GM23338 (cell line): ENCODE measurements around the gene VSTM5. TPM values are rescaled to one million over a fixed set of nuclear protein-coding genes. Genes with fewer than 3 reads are reported as not detected.

Source experiments
- ATAC-seq: fragments of 200-7000 bp; cut with Tn5 transposase; 3 replicates; pipeline ENCODE4 v1.9.1; 2020
- DNase-seq: peaks from one replicate; pipeline ENCODE4 v3.0.0-alpha.2; 2015; ENCODE audit warnings: low spot score
- H2AFZ ChIP-seq: fragments of 200-600 bp; sonication (generic); 2 replicates; pipeline ENCODE4 v1.8.0; 2016; ENCODE audit warnings: antibody characterized with exemption, mild to moderate bottlenecking, moderate library complexity
- H3F3A ChIP-seq: fragments of 200-600 bp; sonication (generic); replicated peaks from 2 replicates; pipeline ENCODE4 v1.8.0; 2017; ENCODE audit warnings: antibody characterized with exemption, mixed run types, low read depth
- H3K27ac ChIP-seq: fragments of 200-600 bp; sonication (generic); 2 replicates; pipeline ENCODE4 v1.6.1; 2016; ENCODE audit warnings: low read depth
- H3K27me3 ChIP-seq: fragments of 200-600 bp; sonication (generic); 2 replicates; pipeline ENCODE4 v1.8.0; 2016; ENCODE audit warnings: mild to moderate bottlenecking, mixed run types, moderate library complexity; ENCODE audit not compliant: insufficient read depth
- H3K36me3 ChIP-seq: fragments of 200-600 bp; sonication (generic); 2 replicates; pipeline ENCODE4 v1.8.0; 2016; ENCODE audit warnings: mild to moderate bottlenecking; ENCODE audit not compliant: insufficient read depth
- H3K4me1 ChIP-seq: fragments of 200-600 bp; sonication (generic); 2 replicates; pipeline ENCODE4 v1.8.0; 2016; ENCODE audit warnings: mild to moderate bottlenecking, moderate library complexity; ENCODE audit not compliant: insufficient read depth
- H3K4me2 ChIP-seq: fragments of 200-600 bp; sonication (generic); 2 replicates; pipeline ENCODE4 v1.7.1; 2017; ENCODE audit warnings: mixed run types
- H3K4me3 ChIP-seq: fragments of 200-600 bp; sonication (generic); 2 replicates; pipeline ENCODE4 v1.6.1; 2016; ENCODE audit warnings: mixed run types
- H3K79me2 ChIP-seq: fragments of 200-600 bp; sonication (generic); replicated peaks from 2 replicates; pipeline ENCODE4 v1.8.0; 2017; ENCODE audit warnings: mild to moderate bottlenecking; ENCODE audit not compliant: insufficient read depth
- H3K9me2 ChIP-seq: fragments of 200-600 bp; sonication (generic); 2 replicates; pipeline ENCODE4 v1.8.0; 2017; ENCODE audit not compliant: insufficient read depth
- H4K20me1 ChIP-seq: fragments of 200-600 bp; sonication (generic); replicated peaks from 2 replicates; pipeline ENCODE4 v1.8.0; 2017; ENCODE audit warnings: mild to moderate bottlenecking; ENCODE audit not compliant: insufficient read depth
- H3K27ac Mint-ChIP-seq: 2 replicates; pipeline ENCODE4 v1.8.0; 2020; ENCODE audit warnings: inconsistent platforms, mild to moderate bottlenecking, moderate library complexity, mixed read lengths
- H3K27me3 Mint-ChIP-seq: 3 replicates; pipeline ENCODE4 v1.8.0; 2022; ENCODE audit warnings: low read depth, mild to moderate bottlenecking, moderate library complexity, mixed read lengths, inconsistent platforms; ENCODE audit not compliant: insufficient read depth, poor library complexity
- H3K36me3 Mint-ChIP-seq: 3 replicates; pipeline ENCODE4 v1.8.0; 2021; ENCODE audit warnings: low read depth, mild to moderate bottlenecking, inconsistent platforms, moderate library complexity, mixed read lengths
- H3K4me1 Mint-ChIP-seq: 3 replicates; pipeline ENCODE4 v1.8.0; 2020; ENCODE audit warnings: mild to moderate bottlenecking, inconsistent platforms, mixed read lengths
- H3K4me3 Mint-ChIP-seq: 3 replicates; pipeline ENCODE4 v1.8.0; 2021; ENCODE audit warnings: moderate library complexity, mild to moderate bottlenecking, inconsistent platforms, mixed read lengths
- H3K9me3 Mint-ChIP-seq: 3 replicates; pipeline ENCODE4 v1.8.0; 2020; ENCODE audit warnings: moderate library complexity, mild to moderate bottlenecking, inconsistent platforms, mixed read lengths
- EZH2phosphoT487 ChIP-seq: fragments of 200-600 bp; sonication (generic); IDR thresholded peaks from one replicate; pipeline ENCODE4 v1.8.1; 2018; ENCODE audit warnings: antibody characterized with exemption; ENCODE audit not compliant: unreplicated experiment
- JUNB ChIP-seq: IDR thresholded peaks from one replicate; pipeline ENCODE4 v1.6.1; 2016; ENCODE audit warnings: antibody characterized with exemption; ENCODE audit not compliant: unreplicated experiment
- POLR2AphosphoS5 ChIP-seq: IDR thresholded peaks from 2 replicates; pipeline ENCODE4 v1.6.1; 2016; ENCODE audit warnings: antibody characterized with exemption, low read depth
- REST ChIP-seq: IDR thresholded peaks from one replicate; pipeline ENCODE4 v1.6.1; 2018; ENCODE audit warnings: antibody characterized with exemption; ENCODE audit not compliant: unreplicated experiment
- ZNF114 ChIP-seq: fragments of 250-450 bp; sonication (Bioruptor Pico); IDR thresholded peaks from 2 replicates; pipeline ENCODE4 v1.5.0; 2020; ENCODE audit warnings: mild to moderate bottlenecking, moderate library complexity
- ZNF331 ChIP-seq: fragments of 250-450 bp; sonication (Bioruptor Pico); IDR thresholded peaks from 2 replicates; pipeline ENCODE4 v1.5.0; 2020; ENCODE audit warnings: low read depth, mild to moderate bottlenecking, moderate library complexity
- polyA plus RNA-seq: library from polyadenylated mRNA; unstranded; fragments of >200 nt; fragmentation: Nextera tagmentation; extraction: Ambion mirVana; gene quantifications from 2 replicates; pipeline ENCODE4 v1.2.1, GENCODE V29; 2016
- total RNA-seq: library from RNA; depleted of rRNA; stranded (reverse); fragments of >200 nt; shearing (Covaris generic); gene quantifications from 2 replicates; pipeline ENCODE4 v1.2.3, GENCODE V29; 2014
- TF ChIP-seq, protein P1 (sequence below): fragments of 250-450 bp; sonication (Bioruptor Pico); IDR thresholded peaks from 2 replicates; pipeline ENCODE4 v1.5.0; 2020; ENCODE audit warnings: mild to moderate bottlenecking, moderate library complexity

Gene VSTM5
- total and polyA plus RNA-seq, 2 experiments from 2014 or later = 0.21 to 0.66 TPM

GRCh38 chr11:93823210-93823609, 27.2 kb downstream of the VSTM5 start (continued):
- TF ChIP-seq, protein P1, sequence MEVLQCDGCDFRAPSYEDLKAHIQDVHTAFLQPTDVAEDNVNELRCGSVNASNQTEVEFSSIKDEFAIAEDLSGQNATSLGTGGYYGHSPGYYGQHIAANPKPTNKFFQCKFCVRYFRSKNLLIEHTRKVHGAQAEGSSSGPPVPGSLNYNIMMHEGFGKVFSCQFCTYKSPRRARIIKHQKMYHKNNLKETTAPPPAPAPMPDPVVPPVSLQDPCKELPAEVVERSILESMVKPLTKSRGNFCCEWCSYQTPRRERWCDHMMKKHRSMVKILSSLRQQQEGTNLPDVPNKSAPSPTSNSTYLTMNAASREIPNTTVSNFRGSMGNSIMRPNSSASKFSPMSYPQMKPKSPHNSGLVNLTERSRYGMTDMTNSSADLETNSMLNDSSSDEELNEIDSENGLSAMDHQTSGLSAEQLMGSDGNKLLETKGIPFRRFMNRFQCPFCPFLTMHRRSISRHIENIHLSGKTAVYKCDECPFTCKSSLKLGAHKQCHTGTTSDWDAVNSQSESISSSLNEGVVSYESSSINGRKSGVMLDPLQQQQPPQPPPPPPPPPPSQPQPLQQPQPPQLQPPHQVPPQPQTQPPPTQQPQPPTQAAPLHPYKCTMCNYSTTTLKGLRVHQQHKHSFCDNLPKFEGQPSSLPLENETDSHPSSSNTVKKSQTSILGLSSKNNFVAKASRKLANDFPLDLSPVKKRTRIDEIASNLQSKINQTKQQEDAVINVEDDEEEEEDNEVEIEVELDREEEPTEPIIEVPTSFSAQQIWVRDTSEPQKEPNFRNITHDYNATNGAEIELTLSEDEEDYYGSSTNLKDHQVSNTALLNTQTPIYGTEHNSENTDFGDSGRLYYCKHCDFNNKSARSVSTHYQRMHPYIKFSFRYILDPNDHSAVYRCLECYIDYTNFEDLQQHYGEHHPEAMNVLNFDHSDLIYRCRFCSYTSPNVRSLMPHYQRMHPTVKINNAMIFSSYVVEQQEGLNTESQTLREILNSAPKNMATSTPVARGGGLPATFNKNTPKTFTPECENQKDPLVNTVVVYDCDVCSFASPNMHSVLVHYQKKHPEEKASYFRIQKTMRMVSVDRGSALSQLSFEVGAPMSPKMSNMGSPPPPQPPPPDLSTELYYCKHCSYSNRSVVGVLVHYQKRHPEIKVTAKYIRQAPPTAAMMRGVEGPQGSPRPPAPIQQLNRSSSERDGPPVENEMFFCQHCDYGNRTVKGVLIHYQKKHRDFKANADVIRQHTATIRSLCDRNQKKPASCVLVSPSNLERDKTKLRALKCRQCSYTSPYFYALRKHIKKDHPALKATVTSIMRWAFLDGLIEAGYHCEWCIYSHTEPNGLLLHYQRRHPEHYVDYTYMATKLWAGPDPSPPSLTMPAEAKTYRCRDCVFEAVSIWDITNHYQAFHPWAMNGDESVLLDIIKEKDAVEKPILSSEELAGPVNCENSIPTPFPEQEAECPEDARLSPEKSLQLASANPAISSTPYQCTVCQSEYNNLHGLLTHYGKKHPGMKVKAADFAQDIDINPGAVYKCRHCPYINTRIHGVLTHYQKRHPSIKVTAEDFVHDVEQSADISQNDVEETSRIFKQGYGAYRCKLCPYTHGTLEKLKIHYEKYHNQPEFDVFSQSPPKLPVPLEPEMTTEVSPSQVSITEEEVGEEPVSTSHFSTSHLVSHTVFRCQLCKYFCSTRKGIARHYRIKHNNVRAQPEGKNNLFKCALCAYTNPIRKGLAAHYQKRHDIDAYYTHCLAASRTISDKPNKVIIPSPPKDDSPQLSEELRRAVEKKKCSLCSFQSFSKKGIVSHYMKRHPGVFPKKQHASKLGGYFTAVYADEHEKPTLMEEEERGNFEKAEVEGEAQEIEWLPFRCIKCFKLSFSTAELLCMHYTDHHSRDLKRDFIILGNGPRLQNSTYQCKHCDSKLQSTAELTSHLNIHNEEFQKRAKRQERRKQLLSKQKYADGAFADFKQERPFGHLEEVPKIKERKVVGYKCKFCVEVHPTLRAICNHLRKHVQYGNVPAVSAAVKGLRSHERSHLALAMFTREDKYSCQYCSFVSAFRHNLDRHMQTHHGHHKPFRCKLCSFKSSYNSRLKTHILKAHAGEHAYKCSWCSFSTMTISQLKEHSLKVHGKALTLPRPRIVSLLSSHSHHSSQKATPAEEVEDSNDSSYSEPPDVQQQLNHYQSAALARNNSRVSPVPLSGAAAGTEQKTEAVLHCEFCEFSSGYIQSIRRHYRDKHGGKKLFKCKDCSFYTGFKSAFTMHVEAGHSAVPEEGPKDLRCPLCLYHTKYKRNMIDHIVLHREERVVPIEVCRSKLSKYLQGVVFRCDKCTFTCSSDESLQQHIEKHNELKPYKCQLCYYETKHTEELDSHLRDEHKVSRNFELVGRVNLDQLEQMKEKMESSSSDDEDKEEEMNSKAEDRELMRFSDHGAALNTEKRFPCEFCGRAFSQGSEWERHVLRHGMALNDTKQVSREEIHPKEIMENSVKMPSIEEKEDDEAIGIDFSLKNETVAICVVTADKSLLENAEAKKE (CRISPR knock-in tag) = no peak
- TF ChIP-seq ZNF331 (CRISPR knock-in tag) (no peak), EZH2phosphoT487 (no peak), ZNF114 (CRISPR knock-in tag) (no peak), POLR2AphosphoS5 (no peak), JUNB (no peak)

GRCh38 chr11:93822359-93822758, 28.1 kb downstream of the VSTM5 start:
- DNase-seq (no peak), ATAC-seq (no peak)
- Histone ChIP-seq H3K4me3 (no peak overlapping the region), H2AFZ (no peak overlapping the region), H3K27me3 (no peaks in the 10 kb centered on the region), H3K4me2 (no peak overlapping the region), H3K27ac (no peak overlapping the region), H3K36me3 (no peaks in the 10 kb centered on the region), H3K4me1 (peaks cover 17% of the 10 kb centered on the region; the same call in 1 of the 2 replicates), H4K20me1 (no peaks in the 10 kb centered on the region), H3F3A (no peaks in the 10 kb centered on the region), H3K79me2 (no peaks in the 10 kb centered on the region), H3K9me2 (no peaks in the 10 kb centered on the region; the same call in 1 of the 2 replicates)
- no peaks in the 10 kb centered on the region for H3K9me3 Mint-ChIP-seq
- no peak overlapping the region for H3K27ac Mint-ChIP-seq
- H3K4me1 Mint-ChIP-seq = peaks cover 25% of the 10 kb centered on the region
- H3K4me3 Mint-ChIP-seq = no peak overlapping the region
- H3K36me3 Mint-ChIP-seq = no peaks in the 10 kb centered on the region
- peaks cover 4% of the 10 kb centered on the region for H3K27me3 Mint-ChIP-seq
- TF ChIP-seq, protein P1 (CRISPR knock-in tag) = no peak
- TF ChIP-seq REST = no peak
